Measurements from ENCODE around the gene ANKRD7.
"Not testable (repeated sequence)": the region's sequence is repeated elsewhere in the genome, so short reads cannot be mapped to it uniquely, and the experiment has no call there.

ANKRD7 gene

GRCh38 chr7:118239014-118239413 is 14.5 kb downstream of the ANKRD7 start:
- Histone ChIP-seq H3K9me3 (ENCODE audit: insufficient read depth, low read depth, low read length) (no peaks in the 10 kb centered on the region), H3K79me2 (ENCODE audit: insufficient read depth, low read length) (no peaks in the 10 kb centered on the region), H3K9me2 (replicated peaks; ENCODE audit: low read depth, low read length) (no peaks in the 10 kb centered on the region), H3F3A (ENCODE audit: low read depth) (no peaks in the 10 kb centered on the region), H4K20me1 (ENCODE audit: insufficient read depth, low read length, poor library complexity, severe bottlenecking) (no peaks in the 10 kb centered on the region), H3K4me1 (ENCODE audit: insufficient read depth, low read length, poor library complexity, severe bottlenecking) (no peaks in the 10 kb centered on the region), H3K9ac (ENCODE audit: low read depth, low read length, poor library complexity, severe bottlenecking) (no peak overlapping the region), H3K4me3 (ENCODE audit: low read length, poor library complexity, severe bottlenecking) (no peak overlapping the region), H3K27me3 (ENCODE audit: insufficient read depth, low read length, poor library complexity, severe bottlenecking) (no peaks in the 10 kb centered on the region), H3K4me2 (ENCODE audit: low read depth, low read length, poor library complexity, severe bottlenecking) (no peak overlapping the region), H3K36me3 (ENCODE audit: insufficient read depth, low read length) (no peaks in the 10 kb centered on the region), H2AFZ (ENCODE audit: low read length) (no peak overlapping the region)
- TF ChIP-seq CTCF (conservative IDR thresholded peaks at IDR 0.05; ENCODE audit: low read length) (no peak), EZH2phosphoT487 (IDR thresholded peaks at IDR 0.05; ENCODE audit: borderline replicate concordance) (no peak)

GRCh38 chr7:118240320-118240719 is 15.8 kb downstream of the ANKRD7 start:
- H3K4me1 ChIP-seq (ENCODE audit: insufficient read depth, low read length, poor library complexity, severe bottlenecking); H3K36me3 ChIP-seq (ENCODE audit: insufficient read depth, low read length); H3F3A ChIP-seq (ENCODE audit: low read depth); H3K4me2 ChIP-seq (ENCODE audit: low read depth, low read length, poor library complexity, severe bottlenecking); H3K9ac ChIP-seq (ENCODE audit: low read depth, low read length, poor library complexity, severe bottlenecking); H3K79me2 ChIP-seq (ENCODE audit: insufficient read depth, low read length); H3K9me2 ChIP-seq (replicated peaks; ENCODE audit: low read depth, low read length); H4K20me1 ChIP-seq (ENCODE audit: insufficient read depth, low read length, poor library complexity, severe bottlenecking); H3K9me3 ChIP-seq (ENCODE audit: insufficient read depth, low read depth, low read length); H2AFZ ChIP-seq (ENCODE audit: low read length); H3K27me3 ChIP-seq (ENCODE audit: insufficient read depth, low read length, poor library complexity, severe bottlenecking); H3K4me3 ChIP-seq (ENCODE audit: low read length, poor library complexity, severe bottlenecking): not testable (repeated sequence)

- no peak overlapping the region for H3K4me3 ChIP-seq (ENCODE audit: low read length, poor library complexity, severe bottlenecking)
- no peak overlapping the region for H2AFZ ChIP-seq (ENCODE audit: low read length)
- no peaks in the 10 kb centered on the region for H3K9me3 ChIP-seq (ENCODE audit: insufficient read depth, low read depth, low read length)
- H3K36me3 ChIP-seq (ENCODE audit: insufficient read depth, low read length): no peaks in the 10 kb centered on the region
- no peaks in the 10 kb centered on the region for H3K9me2 ChIP-seq (replicated peaks; ENCODE audit: low read depth, low read length)
- no peaks in the 10 kb centered on the region for H3K27me3 ChIP-seq (ENCODE audit: insufficient read depth, low read length, poor library complexity, severe bottlenecking)
- H4K20me1 ChIP-seq (ENCODE audit: insufficient read depth, low read length, poor library complexity, severe bottlenecking): no peaks in the 10 kb centered on the region
- TF ChIP-seq CTCF (conservative IDR thresholded peaks at IDR 0.05; ENCODE audit: low read length) (no peak), EZH2phosphoT487 (IDR thresholded peaks at IDR 0.05; ENCODE audit: borderline replicate concordance) (no peak)
- H3K4me1 ChIP-seq (ENCODE audit: insufficient read depth, low read length, poor library complexity, severe bottlenecking): no peaks in the 10 kb centered on the region
- no peaks in the 10 kb centered on the region for H3F3A ChIP-seq (ENCODE audit: low read depth)
- no peaks in the 10 kb centered on the region for H3K79me2 ChIP-seq (ENCODE audit: insufficient read depth, low read length)
- no peak overlapping the region for H3K9ac ChIP-seq (ENCODE audit: low read depth, low read length, poor library complexity, severe bottlenecking)
- no peak overlapping the region for H3K4me2 ChIP-seq (ENCODE audit: low read depth, low read length, poor library complexity, severe bottlenecking)
Observed at GRCh38 chr7:118243695-118244094, 19.2 kb downstream of the ANKRD7 start.

- Histone ChIP-seq H3F3A (ENCODE audit: low read depth) (no peaks in the 10 kb centered on the region), H4K20me1 (ENCODE audit: insufficient read depth, low read length, poor library complexity, severe bottlenecking) (no peaks in the 10 kb centered on the region), H2AFZ (ENCODE audit: low read length) (peak overlapping the region; percentile 9; the same call in 1 of the 2 replicates), H3K4me2 (ENCODE audit: low read depth, low read length, poor library complexity, severe bottlenecking) (no peak overlapping the region), H3K79me2 (ENCODE audit: insufficient read depth, low read length) (no peaks in the 10 kb centered on the region), H3K27me3 (ENCODE audit: insufficient read depth, low read length, poor library complexity, severe bottlenecking) (no peaks in the 10 kb centered on the region), H3K36me3 (ENCODE audit: insufficient read depth, low read length) (no peaks in the 10 kb centered on the region), H3K9me2 (replicated peaks; ENCODE audit: low read depth, low read length) (no peaks in the 10 kb centered on the region), H3K4me3 (ENCODE audit: low read length, poor library complexity, severe bottlenecking) (no peak overlapping the region), H3K9me3 (ENCODE audit: insufficient read depth, low read depth, low read length) (no peaks in the 10 kb centered on the region), H3K9ac (ENCODE audit: low read depth, low read length, poor library complexity, severe bottlenecking) (no peak overlapping the region), H3K4me1 (ENCODE audit: insufficient read depth, low read length, poor library complexity, severe bottlenecking) (no peaks in the 10 kb centered on the region)
- TF ChIP-seq EZH2phosphoT487 (IDR thresholded peaks at IDR 0.05; ENCODE audit: borderline replicate concordance): no peak
- TF ChIP-seq CTCF (conservative IDR thresholded peaks at IDR 0.05; ENCODE audit: low read length): no peak
Observed at GRCh38 chr7:118245267-118246040, 20.9 kb downstream of the ANKRD7 start.

Measured in Loucy (cell line).